ENCODE measurements around the gene ADIRF. TPM values are rescaled to one million over a fixed set of nuclear protein-coding genes. Genes with fewer than 3 reads are reported as not detected.
"Not testable (repeated sequence)": the region's sequence is repeated elsewhere in the genome, so short reads cannot be mapped to it uniquely, and the experiment has no call there.

Gene ADIRF
- total and polyA plus RNA-seq, 7 experiments from 2014 or later = 0.56 to 0.64 TPM; not detected in 5

GRCh38 chr10:86951184-86951761, 17.0 kb upstream of the ADIRF start:
- Mint-ChIP-seq H3K9me3 (peaks cover 4 to 30% (median 13%) of the 10 kb centered on the region in 11 donors), H3K27me3 (peaks cover 0 to 6% (median 0%) of the 10 kb centered on the region in 5 donors), H3K4me3 (peak overlapping the region in 2 of 10 donors; percentile 76 to 81), H3K27ac (peak overlapping the region; percentile 88 to 99 (median 97)), H3K4me1 (peaks cover 7 to 37% (median 26%) of the 10 kb centered on the region in 7 donors), H3K36me3 (peaks cover 3 to 14% (median 10%) of the 10 kb centered on the region in 5 donors)
- no peaks in the 10 kb centered on the region for H3K9me3 ChIP-seq (ENCODE audit: control insufficient read depth in 2 of 3, low read length in 3 of 3)
- DNase-seq (no peak), ATAC-seq (no peak)
- ChIA-PET CTCF (interaction anchor here (1.2 to 1.7 kb wide), 3 partner anchors 8 to 17 kb away, joined by 4 to 6 read pairs (median 6); partner anchors contain the start of gene ADIRF), POLR2A (interaction anchor here (0.6 to 1.8 kb wide), 7 partner anchors 8 to 240 kb away, joined by 3 to 8 read pairs (median 4); partner anchors contain the start of gene ADIRF)
- no peaks in the 10 kb centered on the region for H3K27me3 ChIP-seq (ENCODE audit: control insufficient read depth in 2 of 2, insufficient read depth in 2 of 2, low read length in 2 of 2)
- no peak overlapping the region for H3K4me3 ChIP-seq (ENCODE audit: low read length)
- no peaks in the 10 kb centered on the region for H3K36me3 ChIP-seq (ENCODE audit: control insufficient read depth in 2 of 3, insufficient read depth in 3 of 3, low read length in 3 of 3)
- H3K4me1 ChIP-seq (ENCODE audit: control insufficient read depth in 2 of 2, insufficient read depth in 2 of 2, low read length in 2 of 2) = peaks cover 3 to 24% of the 10 kb centered on the region in 2 donors
- intact Hi-C loops (cut with micrococcal nuclease) = no loop called here
- peak overlapping the region; percentile 58 for H3K27ac ChIP-seq (ENCODE audit: low read depth, low read length)

- peaks cover 0 to under 1% (median 0%) of the 10 kb centered on the region in 5 donors for H3K27me3 Mint-ChIP-seq
- no peaks in the 10 kb centered on the region for H3K36me3 ChIP-seq (ENCODE audit: control insufficient read depth in 2 of 3, insufficient read depth in 3 of 3, low read length in 3 of 3)
- peak overlapping the region in 8 of 9 donors; percentile 34 to 99 (median 82) for H3K27ac Mint-ChIP-seq
- no peak overlapping the region for H3K27ac ChIP-seq (ENCODE audit: low read depth, low read length)
- H3K36me3 Mint-ChIP-seq = peaks cover 3 to 14% (median 10%) of the 10 kb centered on the region in 5 donors
- ChIA-PET POLR2A (interaction anchor here (0.7 kb wide), 1 partner anchor 11 kb away, joined by 3 read pairs; no protein-coding TSS in a partner anchor), CTCF (no interaction called here)
- no peak overlapping the region for H3K4me3 ChIP-seq (ENCODE audit: low read length)
- DNase-seq = no peak
- peaks cover 3 to 24% of the 10 kb centered on the region in 2 donors for H3K4me1 ChIP-seq (ENCODE audit: control insufficient read depth in 2 of 2, insufficient read depth in 2 of 2, low read length in 2 of 2)
- H3K9me3 Mint-ChIP-seq = peaks cover 4 to 30% (median 13%) of the 10 kb centered on the region in 11 donors
- no peaks in the 10 kb centered on the region for H3K9me3 ChIP-seq (ENCODE audit: control insufficient read depth in 2 of 3, low read length in 3 of 3)
- H3K27me3 ChIP-seq (ENCODE audit: control insufficient read depth in 2 of 2, insufficient read depth in 2 of 2, low read length in 2 of 2) = no peaks in the 10 kb centered on the region
- peaks cover 7 to 32% (median 26%) of the 10 kb centered on the region in 7 donors for H3K4me1 Mint-ChIP-seq
- no peak for ATAC-seq
- intact Hi-C loops (cut with micrococcal nuclease) = no loop called here
- H3K4me3 Mint-ChIP-seq = no peak overlapping the region
Observed at GRCh38 chr10:86952106-86952505, 16.2 kb upstream of the ADIRF start.

GRCh38 chr10:86952697-86953096, 15.6 kb upstream of the ADIRF start:
- POLR2A ChIA-PET = interaction anchor here (2.0 kb wide), 1 partner anchor 13 kb away, joined by 5 read pairs; no protein-coding TSS in a partner anchor
- DNase-seq; H3K4me3 Mint-ChIP-seq; H3K27me3 Mint-ChIP-seq; H3K9me3 ChIP-seq (ENCODE audit: control insufficient read depth in 2 of 3, low read length in 3 of 3); H3K27ac ChIP-seq (ENCODE audit: low read depth, low read length); H3K36me3 ChIP-seq (ENCODE audit: control insufficient read depth in 2 of 3, insufficient read depth in 3 of 3, low read length in 3 of 3); CTCF ChIA-PET; intact Hi-C loops (cut with micrococcal nuclease); H3K4me3 ChIP-seq (ENCODE audit: low read length); H3K27me3 ChIP-seq (ENCODE audit: control insufficient read depth in 2 of 2, insufficient read depth in 2 of 2, low read length in 2 of 2); ATAC-seq: not testable (repeated sequence)
- peaks cover 4 to 30% (median 13%) of the 10 kb centered on the region in 11 donors for H3K9me3 Mint-ChIP-seq
- peaks cover 7 to 32% (median 26%) of the 10 kb centered on the region in 7 donors for H3K4me1 Mint-ChIP-seq
- H3K27ac Mint-ChIP-seq = peak overlapping the region in 7 of 9 donors; percentile 30 to 99 (median 62)
- peaks cover 3 to 24% of the 10 kb centered on the region in 2 donors for H3K4me1 ChIP-seq (ENCODE audit: control insufficient read depth in 2 of 2, insufficient read depth in 2 of 2, low read length in 2 of 2)
- peaks cover 3 to 14% (median 10%) of the 10 kb centered on the region in 5 donors for H3K36me3 Mint-ChIP-seq

- Histone ChIP-seq H3K27me3 (ENCODE audit: control insufficient read depth in 2 of 2, insufficient read depth in 2 of 2, low read length in 2 of 2) (no peaks in the 10 kb centered on the region), H3K9me3 (ENCODE audit: control insufficient read depth in 2 of 3, low read length in 3 of 3) (no peaks in the 10 kb centered on the region), H3K36me3 (ENCODE audit: control insufficient read depth in 2 of 3, insufficient read depth in 3 of 3, low read length in 3 of 3) (no peaks in the 10 kb centered on the region), H3K4me3 (ENCODE audit: low read length) (no peak overlapping the region), H3K27ac (ENCODE audit: low read depth, low read length) (no peak overlapping the region), H3K4me1 (ENCODE audit: control insufficient read depth in 2 of 2, insufficient read depth in 2 of 2, low read length in 2 of 2) (peaks cover 3 to 24% of the 10 kb centered on the region in 2 donors)
- no peak for DNase-seq
- intact Hi-C loops (cut with micrococcal nuclease) = no loop called here
- peaks cover 7 to 21% (median 17%) of the 10 kb centered on the region in 7 donors for H3K4me1 Mint-ChIP-seq
- peaks cover 0 to 27% (median 12%) of the 10 kb centered on the region in 11 donors for H3K9me3 Mint-ChIP-seq
- ATAC-seq = no peak
- H3K27ac Mint-ChIP-seq = no peak overlapping the region
- POLR2A ChIA-PET = interaction anchor here (0.5 to 2.0 kb wide), 2 partner anchors 11 to 83 kb away, joined by 4 to 5 read pairs; no protein-coding TSS in a partner anchor
- peaks cover 0 to 10% (median 6%) of the 10 kb centered on the region in 5 donors for H3K36me3 Mint-ChIP-seq
- H3K4me3 Mint-ChIP-seq = no peak overlapping the region
- H3K27me3 Mint-ChIP-seq = no peaks in the 10 kb centered on the region
- CTCF ChIA-PET = interaction anchor here (0.6 to 0.9 kb wide), 2 partner anchors 15 kb away, joined by 3 to 5 read pairs; no protein-coding TSS in a partner anchor
Observed at GRCh38 chr10:86953747-86954680, 14.3 kb upstream of the ADIRF start.

- peaks cover 0 to 27% (median 12%) of the 10 kb centered on the region in 11 donors for H3K9me3 Mint-ChIP-seq
- DNase-seq (no peak), ATAC-seq (no peak)
- H3K36me3 Mint-ChIP-seq = peaks cover 0 to 10% (median 6%) of the 10 kb centered on the region in 5 donors
- Histone ChIP-seq H3K27ac (ENCODE audit: low read depth, low read length) (no peak overlapping the region), H3K27me3 (ENCODE audit: control insufficient read depth in 2 of 2, insufficient read depth in 2 of 2, low read length in 2 of 2) (no peaks in the 10 kb centered on the region), H3K4me1 (ENCODE audit: control insufficient read depth in 2 of 2, insufficient read depth in 2 of 2, low read length in 2 of 2) (peaks cover 3 to 19% of the 10 kb centered on the region in 2 donors), H3K9me3 (ENCODE audit: control insufficient read depth in 2 of 3, low read length in 3 of 3) (no peaks in the 10 kb centered on the region), H3K4me3 (ENCODE audit: low read length) (no peak overlapping the region), H3K36me3 (ENCODE audit: control insufficient read depth in 2 of 3, insufficient read depth in 3 of 3, low read length in 3 of 3) (no peaks in the 10 kb centered on the region)
- POLR2A ChIA-PET = interaction anchor here (0.5 to 2.0 kb wide), 2 partner anchors 10 to 82 kb away, joined by 4 to 5 read pairs; no protein-coding TSS in a partner anchor
- intact Hi-C loops (cut with micrococcal nuclease) = no loop called here
- H3K27ac Mint-ChIP-seq = peak overlapping the region in 2 of 9 donors; percentile 47 to 74
- no peaks in the 10 kb centered on the region for H3K27me3 Mint-ChIP-seq
- H3K4me1 Mint-ChIP-seq = peaks cover 5 to 18% (median 16%) of the 10 kb centered on the region in 7 donors
- H3K4me3 Mint-ChIP-seq = peak overlapping the region in 1 of 10 donors; percentile 68
- CTCF ChIA-PET = interaction anchor here (0.9 to 1.1 kb wide), 2 partner anchors 14 to 16 kb away, joined by 3 to 4 read pairs; no protein-coding TSS in a partner anchor
Observed at GRCh38 chr10:86954681-86955500, 13.4 kb upstream of the ADIRF start.
